GM18526 (cell line): ENCODE measurements around the gene RNU6-9.

Experiments
- POLR2A ChIP-seq: IDR thresholded peaks from 3 replicates; pipeline ENCODE4 v1.6.1; 2011; ENCODE audit not compliant: insufficient read length; ENCODE audit errors: extremely low read depth

RNU6-9 gene

GRCh38 chr19:858868-859843 is 34.1 kb upstream of the RNU6-9 start, which contains the start of gene CFD:
Gene CFD (plus strand): TSS chr19:859664. CDS start chr19:859690, 26 bp downstream.
- no peak for TF ChIP-seq POLR2A

GRCh38 chr19:861141-861755 is 32.0 kb upstream of the RNU6-9 start:
- no peak for TF ChIP-seq POLR2A

- TF ChIP-seq POLR2A: no peak
Observed at GRCh38 chr19:861756-862580, 31.3 kb upstream of the RNU6-9 start.

- no peak for TF ChIP-seq POLR2A
Observed at GRCh38 chr19:862581-863314, 30.5 kb upstream of the RNU6-9 start.

- TF ChIP-seq POLR2A: no peak
Observed at GRCh38 chr19:863315-863620, 30.0 kb upstream of the RNU6-9 start.

GRCh38 chr19:866769-867300 is 26.4 kb upstream of the RNU6-9 start:
- TF ChIP-seq POLR2A: no peak

- TF ChIP-seq POLR2A: no peak
Observed at GRCh38 chr19:867301-867793, 25.9 kb upstream of the RNU6-9 start.

- no peak for TF ChIP-seq POLR2A
Observed at GRCh38 chr19:867855-868457, 25.3 kb upstream of the RNU6-9 start.

GRCh38 chr19:868458-869244 is 24.6 kb upstream of the RNU6-9 start:
- TF ChIP-seq POLR2A: no peak

GRCh38 chr19:869245-870177 is 23.8 kb upstream of the RNU6-9 start:
- no peak for TF ChIP-seq POLR2A

GRCh38 chr19:870314-870713 is 23.0 kb upstream of the RNU6-9 start:
- no peak for TF ChIP-seq POLR2A

GRCh38 chr19:870963-871401 is 22.3 kb upstream of the RNU6-9 start:
- no peak for TF ChIP-seq POLR2A
